ENCODE results near the gene PRXL2B.

- TF ChIP-seq CTCF (IDR thresholded peaks at IDR 0.05) = no peak
- no peak for TF ChIP-seq POLR2A (IDR thresholded peaks at IDR 0.05)
Measured at GRCh38 chr1:2571348-2571747, 15.2 kb upstream of the PRXL2B start.
